ENCODE data around the gene ZNF319. TPM values are rescaled to one million over a fixed set of nuclear protein-coding genes. Genes with fewer than 3 reads are reported as not detected.

Gene ZNF319
- total RNA-seq, 1 donor from 2014 or later = 15.0 TPM

- H3K4me1 Mint-ChIP-seq = peaks cover 4% of the 10 kb centered on the region
- H3K27ac Mint-ChIP-seq = no peak overlapping the region
- H3K9me3 Mint-ChIP-seq = no peaks in the 10 kb centered on the region
- H3K27me3 Mint-ChIP-seq (ENCODE audit: low read depth) = no peaks in the 10 kb centered on the region
- peaks cover 6% of the 10 kb centered on the region for H3K36me3 Mint-ChIP-seq
- H3K4me3 Mint-ChIP-seq = no peak overlapping the region
- no peak for DNase-seq (ENCODE audit: low spot score in 2 of 2, unreplicated experiment in 2 of 2)
- TF ChIP-seq CTCF (IDR thresholded peaks at IDR 0.05; ENCODE audit: unreplicated experiment) = no peak
These were observed 42.5 kb upstream of the ZNF319 start for GRCh38 chr16:58042886-58043515.

- no peak for DNase-seq (ENCODE audit: low spot score in 2 of 2, unreplicated experiment in 2 of 2)
- no peaks in the 10 kb centered on the region for H3K27me3 Mint-ChIP-seq (ENCODE audit: low read depth)
- H3K36me3 Mint-ChIP-seq = peaks cover 6% of the 10 kb centered on the region
- no peak for TF ChIP-seq CTCF (IDR thresholded peaks at IDR 0.05; ENCODE audit: unreplicated experiment)
- no peak overlapping the region for H3K27ac Mint-ChIP-seq
- H3K4me1 Mint-ChIP-seq = no peaks in the 10 kb centered on the region
- H3K9me3 Mint-ChIP-seq = no peaks in the 10 kb centered on the region
- no peak overlapping the region for H3K4me3 Mint-ChIP-seq
These were observed 41.8 kb upstream of the ZNF319 start for GRCh38 chr16:58042001-58042885.

- H3K4me3 Mint-ChIP-seq = no peak overlapping the region
- no peak overlapping the region for H3K27ac Mint-ChIP-seq
- H3K4me1 Mint-ChIP-seq = no peaks in the 10 kb centered on the region
- no peak for DNase-seq (ENCODE audit: low spot score in 2 of 2, unreplicated experiment in 2 of 2)
- peaks cover 6% of the 10 kb centered on the region for H3K36me3 Mint-ChIP-seq
- H3K27me3 Mint-ChIP-seq (ENCODE audit: low read depth) = no peaks in the 10 kb centered on the region
- no peaks in the 10 kb centered on the region for H3K9me3 Mint-ChIP-seq
- no peak for TF ChIP-seq CTCF (IDR thresholded peaks at IDR 0.05; ENCODE audit: unreplicated experiment)
These were observed 41.1 kb upstream of the ZNF319 start for GRCh38 chr16:58041628-58041955.

- no peaks in the 10 kb centered on the region for H3K27me3 Mint-ChIP-seq (ENCODE audit: low read depth)
- no peak overlapping the region for H3K4me3 Mint-ChIP-seq
- TF ChIP-seq CTCF (IDR thresholded peaks at IDR 0.05; ENCODE audit: unreplicated experiment) = no peak
- H3K4me1 Mint-ChIP-seq = no peaks in the 10 kb centered on the region
- peaks cover 6% of the 10 kb centered on the region for H3K36me3 Mint-ChIP-seq
- DNase-seq (ENCODE audit: low spot score in 2 of 2, unreplicated experiment in 2 of 2) = no peak
- no peak overlapping the region for H3K27ac Mint-ChIP-seq
- H3K9me3 Mint-ChIP-seq = no peaks in the 10 kb centered on the region
These were observed 40.6 kb upstream of the ZNF319 start for GRCh38 chr16:58040945-58041627.

- no peak for TF ChIP-seq CTCF (IDR thresholded peaks at IDR 0.05; ENCODE audit: unreplicated experiment)
- no peak for DNase-seq (ENCODE audit: low spot score in 2 of 2, unreplicated experiment in 2 of 2)
- Mint-ChIP-seq H3K36me3 (peaks cover 6% of the 10 kb centered on the region), H3K9me3 (no peaks in the 10 kb centered on the region), H3K27ac (no peak overlapping the region), H3K4me1 (no peaks in the 10 kb centered on the region), H3K4me3 (no peak overlapping the region), H3K27me3 (ENCODE audit: low read depth) (no peaks in the 10 kb centered on the region)
These were observed 40.0 kb upstream of the ZNF319 start for GRCh38 chr16:58040496-58040846.
